Thoracic aorta (tissue), 2 donors: ENCODE results near the gene POU2AF1. TPM values are rescaled to one million over a fixed set of nuclear protein-coding genes. Genes with fewer than 3 reads are reported as not detected.
"Not testable (repeated sequence)": the region's sequence is repeated elsewhere in the genome, so short reads cannot be mapped to it uniquely, and the experiment has no call there.

Source experiments
- ATAC-seq: fragments of 150-250 bp; one replicate; pipeline ENCODE4 v1.8.0; 2017; ENCODE audit warnings: low read depth; ENCODE audit not compliant: insufficient number of reproducible peaks, low FRiP score
- DNase-seq: peaks from one replicate; pipeline ENCODE4 v3.0.0-alpha.2; 2020; ENCODE audit warnings: low spot score
- H3K27ac ChIP-seq, 2 donors: fragments of 200-600 bp; sonication (generic); 1 replicate in 1 of 2; 2 replicates in 1 of 2; pipeline ENCODE4 v1.5.1; 2016; ENCODE audit warnings: mild to moderate bottlenecking in 2 of 2, moderate library complexity in 2 of 2
- H3K27me3 ChIP-seq: fragments of 200-600 bp; sonication (generic); replicated peaks from 2 replicates; pipeline ENCODE4 v1.6.0; 2016; ENCODE audit warnings: mild to moderate bottlenecking; ENCODE audit not compliant: insufficient read depth
- H3K36me3 ChIP-seq: fragments of 200-600 bp; sonication (generic); one replicate; pipeline ENCODE4 v1.5.1; 2016
- H3K4me1 ChIP-seq, 2 donors: fragments of 200-600 bp; sonication (generic); 1 replicate in 1 of 2; 2 replicates in 1 of 2; pipeline versions ENCODE4 v1.5.1 to v1.6.0; 2016; ENCODE audit warnings: low read depth in 2 of 2, mild to moderate bottlenecking in 1 of 2; ENCODE audit not compliant: control insufficient read depth in 1 of 2
- H3K4me3 ChIP-seq: fragments of 200-600 bp; sonication (generic); 2 replicates; pipeline ENCODE4 v1.5.1; 2016; ENCODE audit warnings: mild to moderate bottlenecking
- H3K9me3 ChIP-seq: fragments of 200-600 bp; sonication (generic); 2 replicates; pipeline ENCODE4 v1.5.1; 2016
- total RNA-seq, 2 donors: library from RNA; depleted of rRNA; stranded (reverse); fragments of >200 nt; gene quantifications; one replicate each; pipeline versions ENCODE4 v1.1.0 to v1.2.3, GENCODE V29; 2016
- TF ChIP-seq, protein P1 (sequence below): fragments of 200-600 bp; sonication (generic); IDR thresholded peaks from one replicate; pipeline ENCODE4 v1.5.1; 2019; ENCODE audit warnings: antibody characterized with exemption

The POU2AF1 gene
- total RNA-seq, 2 donors from 2014 or later = not detected

GRCh38 chr11:111399187-111400031 is 20.3 kb upstream of the POU2AF1 start:
- no peak for ATAC-seq
- Histone ChIP-seq H3K36me3 (no peaks in the 10 kb centered on the region), H3K9me3 (no peaks in the 10 kb centered on the region), H3K27me3 (no peaks in the 10 kb centered on the region), H3K27ac (no peak overlapping the region), H3K4me1 (peaks cover 0 to 3% of the 10 kb centered on the region in 2 donors), H3K4me3 (no peak overlapping the region)
- TF ChIP-seq, protein P1, sequence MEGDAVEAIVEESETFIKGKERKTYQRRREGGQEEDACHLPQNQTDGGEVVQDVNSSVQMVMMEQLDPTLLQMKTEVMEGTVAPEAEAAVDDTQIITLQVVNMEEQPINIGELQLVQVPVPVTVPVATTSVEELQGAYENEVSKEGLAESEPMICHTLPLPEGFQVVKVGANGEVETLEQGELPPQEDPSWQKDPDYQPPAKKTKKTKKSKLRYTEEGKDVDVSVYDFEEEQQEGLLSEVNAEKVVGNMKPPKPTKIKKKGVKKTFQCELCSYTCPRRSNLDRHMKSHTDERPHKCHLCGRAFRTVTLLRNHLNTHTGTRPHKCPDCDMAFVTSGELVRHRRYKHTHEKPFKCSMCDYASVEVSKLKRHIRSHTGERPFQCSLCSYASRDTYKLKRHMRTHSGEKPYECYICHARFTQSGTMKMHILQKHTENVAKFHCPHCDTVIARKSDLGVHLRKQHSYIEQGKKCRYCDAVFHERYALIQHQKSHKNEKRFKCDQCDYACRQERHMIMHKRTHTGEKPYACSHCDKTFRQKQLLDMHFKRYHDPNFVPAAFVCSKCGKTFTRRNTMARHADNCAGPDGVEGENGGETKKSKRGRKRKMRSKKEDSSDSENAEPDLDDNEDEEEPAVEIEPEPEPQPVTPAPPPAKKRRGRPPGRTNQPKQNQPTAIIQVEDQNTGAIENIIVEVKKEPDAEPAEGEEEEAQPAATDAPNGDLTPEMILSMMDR = no peak
- DNase-seq = no peak

- Histone ChIP-seq H3K4me3 (no peak overlapping the region), H3K27ac (no peak overlapping the region), H3K27me3 (no peaks in the 10 kb centered on the region), H3K9me3 (no peaks in the 10 kb centered on the region), H3K4me1 (no peaks in the 10 kb centered on the region), H3K36me3 (no peaks in the 10 kb centered on the region)
- ATAC-seq = no peak
- TF ChIP-seq, protein P1 = no peak
- DNase-seq = no peak
These were observed 18.0 kb upstream of the POU2AF1 start for GRCh38 chr11:111397034-111397433.

DNA sequence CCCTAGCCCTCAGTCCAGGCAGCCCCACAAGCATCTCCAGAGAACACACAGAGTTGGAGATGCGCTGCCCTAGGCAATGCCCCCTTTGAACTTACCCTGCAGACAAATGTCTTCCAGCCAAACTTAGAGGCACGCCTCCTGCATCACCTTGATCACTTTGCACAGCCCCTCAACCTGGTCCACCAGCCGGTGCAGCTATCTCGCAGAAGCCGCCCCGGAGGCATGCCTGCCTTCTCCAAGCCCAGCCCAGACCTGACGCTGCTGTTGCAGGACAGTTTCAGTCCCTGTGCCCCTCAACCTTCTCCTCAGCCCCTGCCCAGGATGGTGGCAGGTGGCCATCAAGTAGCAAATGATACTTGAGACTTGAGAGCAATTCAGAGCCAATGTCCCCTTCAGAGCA is 16.7 kb upstream of the POU2AF1 start:
- Histone ChIP-seq H3K4me3 (no peak overlapping the region), H3K9me3 (no peaks in the 10 kb centered on the region), H3K27ac (no peak overlapping the region), H3K36me3 (no peaks in the 10 kb centered on the region), H3K4me1 (no peaks in the 10 kb centered on the region), H3K27me3 (no peaks in the 10 kb centered on the region)
- no peak for DNase-seq
- TF ChIP-seq, protein P1 = no peak
- ATAC-seq = no peak

- DNase-seq = no peak
- Histone ChIP-seq H3K27ac (no peak overlapping the region), H3K27me3 (no peaks in the 10 kb centered on the region), H3K4me1 (no peaks in the 10 kb centered on the region), H3K9me3 (no peaks in the 10 kb centered on the region), H3K4me3 (no peak overlapping the region), H3K36me3 (no peaks in the 10 kb centered on the region)
- ATAC-seq = no peak
- TF ChIP-seq, protein P1 = no peak
These were observed 16.0 kb upstream of the POU2AF1 start for GRCh38 chr11:111395081-111395480.

DNA sequence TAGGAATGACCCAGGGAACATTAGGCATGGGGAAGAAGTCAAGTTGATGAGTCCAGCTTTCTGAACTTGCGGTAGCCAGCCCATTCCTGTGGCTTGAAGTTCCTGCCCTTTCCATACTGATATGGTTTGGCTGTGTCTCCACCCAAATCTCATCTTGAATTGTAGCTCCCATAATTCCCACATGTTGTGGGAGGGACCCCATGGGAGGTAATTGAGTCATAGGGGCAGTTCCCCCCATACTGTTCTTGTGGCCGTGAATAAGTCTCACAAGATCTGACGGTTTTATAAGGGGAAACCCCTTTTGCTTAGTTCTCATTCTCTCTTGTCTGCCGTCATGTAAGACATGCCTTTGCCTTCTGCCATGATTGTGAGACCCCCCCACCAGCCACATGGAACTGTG is 15.1 kb upstream of the POU2AF1 start:
- DNase-seq, ATAC-seq, H3K4me3 ChIP-seq, H3K36me3 ChIP-seq, H3K27ac ChIP-seq, H3K4me1 ChIP-seq, H3K9me3 ChIP-seq, H3K27me3 ChIP-seq: not testable (repeated sequence)
